ENCODE measurements around the gene NEU1. TPM values are rescaled to one million over a fixed set of nuclear protein-coding genes. Genes with fewer than 3 reads are reported as not detected.

NEU1 gene
- total and polyA plus RNA-seq, 2 of the 8 experiments (the other 6 are each of a cell fraction or from before 2014, with no cell fraction given): 41.2 to 72.1 TPM

- no peak for TF ChIP-seq CHD7 (IDR thresholded peaks at IDR 0.05; ENCODE audit: insufficient replicate concordance, low read length)
- no peak for TF ChIP-seq E2F6 (IDR thresholded peaks at IDR 0.05)
- TF ChIP-seq YY1 (IDR thresholded peaks at IDR 0.05; ENCODE audit: low read depth, low read length): no peak
- TF ChIP-seq TBP (IDR thresholded peaks at IDR 0.05; ENCODE audit: low read depth, low read length): no peak
- TF ChIP-seq, protein P1, sequence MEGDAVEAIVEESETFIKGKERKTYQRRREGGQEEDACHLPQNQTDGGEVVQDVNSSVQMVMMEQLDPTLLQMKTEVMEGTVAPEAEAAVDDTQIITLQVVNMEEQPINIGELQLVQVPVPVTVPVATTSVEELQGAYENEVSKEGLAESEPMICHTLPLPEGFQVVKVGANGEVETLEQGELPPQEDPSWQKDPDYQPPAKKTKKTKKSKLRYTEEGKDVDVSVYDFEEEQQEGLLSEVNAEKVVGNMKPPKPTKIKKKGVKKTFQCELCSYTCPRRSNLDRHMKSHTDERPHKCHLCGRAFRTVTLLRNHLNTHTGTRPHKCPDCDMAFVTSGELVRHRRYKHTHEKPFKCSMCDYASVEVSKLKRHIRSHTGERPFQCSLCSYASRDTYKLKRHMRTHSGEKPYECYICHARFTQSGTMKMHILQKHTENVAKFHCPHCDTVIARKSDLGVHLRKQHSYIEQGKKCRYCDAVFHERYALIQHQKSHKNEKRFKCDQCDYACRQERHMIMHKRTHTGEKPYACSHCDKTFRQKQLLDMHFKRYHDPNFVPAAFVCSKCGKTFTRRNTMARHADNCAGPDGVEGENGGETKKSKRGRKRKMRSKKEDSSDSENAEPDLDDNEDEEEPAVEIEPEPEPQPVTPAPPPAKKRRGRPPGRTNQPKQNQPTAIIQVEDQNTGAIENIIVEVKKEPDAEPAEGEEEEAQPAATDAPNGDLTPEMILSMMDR (IDR thresholded peaks at IDR 0.05; ENCODE audit: control extremely low read depth in 1 of 3, insufficient read depth in 1 of 3, low read depth in 1 of 3, low read length in 3 of 3): no peak
- TF ChIP-seq KDM1A (IDR thresholded peaks at IDR 0.05; ENCODE audit: borderline replicate concordance, low read length): no peak
- TF ChIP-seq CBX5 (IDR thresholded peaks at IDR 0.05; ENCODE audit: low read depth, low read length): no peak
Measured at GRCh38 chr6:31874836-31875572, 12.4 kb upstream of the NEU1 start (continued).
